Measurements from ENCODE around the gene AGXT2. TPM values are rescaled to one million over a fixed set of nuclear protein-coding genes. Genes with fewer than 3 reads are reported as not detected.

Gene AGXT2
- total and polyA plus RNA-seq, 9 of the 15 experiments (the other 6 are each of a cell fraction or from before 2014, with no cell fraction given): not detected

DNA sequence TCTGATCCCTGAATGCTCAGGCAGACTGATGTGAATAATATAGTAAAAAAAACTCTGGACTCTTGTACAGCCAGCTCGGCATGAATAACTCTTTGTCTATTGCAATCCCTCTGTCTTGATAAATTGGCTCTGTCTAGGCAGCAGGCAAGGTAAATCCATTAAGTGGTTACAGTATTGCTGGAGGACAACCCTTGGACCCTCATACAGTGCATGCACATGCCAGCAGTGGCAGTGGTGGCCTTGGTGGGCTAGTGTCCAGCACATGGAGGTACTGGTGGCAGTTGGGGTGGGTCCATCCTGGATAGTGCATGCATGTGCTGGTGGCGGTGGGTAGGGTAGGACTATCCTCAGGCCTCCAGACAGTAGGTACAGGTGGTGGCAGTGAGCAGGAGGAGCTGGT lies 79.5 kb downstream of the AGXT2 start (continued):
- no peak for TF ChIP-seq EP400 (IDR thresholded peaks at IDR 0.05)
- TF ChIP-seq MEIS2 (IDR thresholded peaks at IDR 0.05; ENCODE audit: partially characterized antibody): no peak
- TF ChIP-seq ZNF263 (CRISPR knock-in tag; IDR thresholded peaks at IDR 0.05; ENCODE audit: borderline replicate concordance): no peak
- no peak for TF ChIP-seq PCBP1 (IDR thresholded peaks at IDR 0.05; ENCODE audit: low read depth, low read length, poor library complexity, severe bottlenecking)

DNA sequence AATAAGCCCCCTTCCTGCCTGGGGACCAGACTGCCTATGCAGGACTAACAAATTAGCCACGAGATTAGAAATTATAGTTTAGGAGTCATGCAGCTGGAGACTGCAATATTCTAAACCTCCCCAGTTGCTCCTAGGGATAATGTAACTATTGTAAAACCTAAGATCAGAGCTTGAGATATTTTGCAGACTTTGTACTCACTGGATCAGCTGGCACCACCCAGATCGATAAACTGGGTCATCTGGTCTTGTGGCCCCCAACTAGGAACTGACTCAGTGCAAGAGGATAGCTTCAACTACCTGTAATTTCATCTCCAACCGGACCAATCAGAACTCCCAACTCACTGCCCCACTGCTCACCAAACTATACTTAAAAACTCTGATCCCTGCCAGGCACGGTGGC lies 80.2 kb downstream of the AGXT2 start:
- Histone ChIP-seq H3K4me1 (replicated peaks in 1 of 2; ENCODE audit: control insufficient read depth in 2 of 2, insufficient read depth in 2 of 2, low read length in 2 of 2) (no peaks in the 10 kb centered on the region), H3K27ac (ENCODE audit: extremely low read depth, low read depth, low read length) (no peak overlapping the region), H3K9ac (ENCODE audit: insufficient read depth in 1 of 2, low read depth in 2 of 2, low read length in 2 of 2) (no peak overlapping the region), H3K9me3 (replicated peaks; ENCODE audit: control insufficient read depth, insufficient read depth, low read depth, low read length) (no peaks in the 10 kb centered on the region), H3K36me3 (ENCODE audit: control insufficient read depth, insufficient read depth, low read length) (no peaks in the 10 kb centered on the region), H3K27me3 (ENCODE audit: control insufficient read depth in 2 of 2, insufficient read depth in 2 of 2, low read length in 2 of 2) (no peaks in the 10 kb centered on the region), H3K4me3 (no peak overlapping the region), H4K20me1 (replicated peaks; ENCODE audit: control insufficient read depth, insufficient read depth, low read length) (no peaks in the 10 kb centered on the region), H2AFZ (ENCODE audit: low read depth, low read length) (no peak overlapping the region), H3K79me2 (ENCODE audit: control insufficient read depth, insufficient read depth, low read length) (no peaks in the 10 kb centered on the region), H3K9me1 (ENCODE audit: control insufficient read depth, insufficient read depth, low read length) (no peaks in the 10 kb centered on the region), H3K4me2 (ENCODE audit: insufficient read depth, low read length) (no peak overlapping the region)
- 57% methylated on average over 4 of the region's 4 CpGs for WGBS (ENCODE audit: insufficient coverage, low coverage, missing lambda C conversion rate)
- no TSS peak for BruUV-seq (replicated peaks)
- TF ChIP-seq LARP7 (IDR thresholded peaks at IDR 0.05) (no peak), HIVEP1 (CRISPR knock-in tag; IDR thresholded peaks at IDR 0.05) (no peak), BACH1 (tag; IDR thresholded peaks at IDR 0.05) (no peak)
- TF ChIP-seq, protein P1, sequence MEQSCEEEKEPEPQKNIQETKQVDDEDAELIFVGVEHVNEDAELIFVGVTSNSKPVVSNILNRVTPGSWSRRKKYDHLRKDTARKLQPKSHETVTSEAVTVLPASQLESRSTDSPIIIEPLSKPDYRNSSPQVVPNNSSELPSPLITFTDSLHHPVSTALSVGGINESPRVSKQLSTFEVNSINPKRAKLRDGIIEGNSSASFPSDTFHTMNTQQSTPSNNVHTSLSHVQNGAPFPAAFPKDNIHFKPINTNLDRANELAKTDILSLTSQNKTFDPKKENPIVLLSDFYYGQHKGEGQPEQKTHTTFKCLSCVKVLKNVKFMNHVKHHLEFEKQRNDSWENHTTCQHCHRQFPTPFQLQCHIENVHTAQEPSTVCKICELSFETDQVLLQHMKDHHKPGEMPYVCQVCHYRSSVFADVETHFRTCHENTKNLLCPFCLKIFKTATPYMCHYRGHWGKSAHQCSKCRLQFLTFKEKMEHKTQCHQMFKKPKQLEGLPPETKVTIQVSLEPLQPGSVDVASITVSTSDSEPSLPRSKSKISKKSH (CRISPR knock-in tag; IDR thresholded peaks at IDR 0.05): no peak
- intact Hi-C loops (cut with micrococcal nuclease) (no loop called here), in situ Hi-C loops (cut with MboI) (no loop called here)
- ChIA-PET CTCF (ENCODE audit: low intra/inter-chr PET ratio) (no interaction called here), POLR2A (interaction anchor here (1.0 kb wide), 1 partner anchor 10 kb away, joined by 3 read pairs; no protein-coding TSS in a partner anchor)
- ATAC-seq: no peak
- FAIRE-seq: no peak
- no peak for DNase-seq (ENCODE audit: extremely low read depth in 1 of 4, low spot score in 3 of 4)

Measured in K562 (cell line).